Inflammatory macrophage treated with lipopolysaccharide for 4 hours (primary cell): ENCODE data around the gene DSCAM.

ENCODE experiments used
- DNase-seq: peaks from one replicate; pipeline ENCODE4 v3.0.0-alpha.2; 2020

The DSCAM gene

DNA sequence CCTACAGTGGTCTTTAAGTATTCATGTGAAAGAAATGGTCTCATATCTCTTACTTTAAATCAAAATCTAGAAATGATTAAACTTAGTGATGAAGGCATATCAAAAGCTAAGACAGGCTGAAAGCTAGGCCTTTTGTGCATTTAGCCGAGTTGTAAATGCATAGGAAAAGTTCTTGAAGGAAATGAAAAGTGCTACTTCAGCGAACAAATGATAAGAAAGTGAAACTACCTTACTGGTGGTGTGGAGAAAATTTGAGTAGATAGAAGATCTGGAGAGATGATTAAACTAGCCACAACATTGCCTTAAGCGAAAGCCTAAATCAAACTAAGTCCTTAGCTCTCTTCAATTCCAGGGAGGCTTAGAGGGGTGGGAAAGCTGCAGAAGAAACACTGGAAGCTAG is 147.6 kb downstream of the DSCAM start:
- no peak for DNase-seq

DNA sequence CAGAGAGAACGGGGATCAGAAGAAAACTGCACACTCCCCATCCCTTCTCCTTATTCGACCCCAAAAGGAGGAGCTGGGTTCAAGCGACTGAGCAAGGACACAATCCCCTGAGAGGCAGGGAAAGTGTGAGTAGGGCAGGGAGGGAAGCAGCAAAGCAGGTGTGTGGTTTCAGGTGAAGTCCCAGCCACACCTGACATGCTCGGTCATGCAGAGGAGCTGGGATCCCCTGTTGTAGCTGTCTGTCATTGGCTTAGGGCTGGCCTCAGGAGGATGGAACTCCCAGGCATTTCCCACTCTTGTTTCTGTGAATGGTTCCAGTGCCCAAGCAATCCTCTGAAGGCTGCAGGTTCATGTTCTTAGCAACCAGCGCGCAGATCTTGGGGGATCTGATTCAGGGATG is 150.7 kb downstream of the DSCAM start:
- no peak for DNase-seq

DNA sequence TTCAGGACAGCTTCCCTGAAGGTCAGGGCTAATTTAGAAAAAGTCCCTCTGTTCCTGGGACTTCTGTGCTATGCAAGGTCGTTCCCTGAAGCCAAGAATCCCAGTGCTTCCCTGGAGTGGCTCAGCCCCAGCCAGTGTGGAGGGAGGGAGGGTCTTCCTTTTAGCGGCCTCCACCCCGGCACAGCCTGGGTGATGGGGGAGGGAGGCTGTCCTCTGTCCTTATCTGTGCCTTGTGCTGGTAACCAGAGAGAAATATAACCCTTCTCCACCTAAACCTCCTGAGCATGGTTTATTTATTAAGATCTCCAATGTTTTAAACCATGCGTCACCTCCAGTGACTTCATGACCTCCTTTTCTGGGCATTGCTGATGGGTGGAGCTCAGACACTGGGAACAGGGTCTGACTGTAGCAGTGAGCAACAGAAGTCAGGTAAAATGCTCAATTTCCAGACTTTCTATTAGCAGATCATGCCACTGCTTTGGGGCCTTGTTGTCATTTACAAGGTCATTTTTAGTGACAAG is 157.1 kb downstream of the DSCAM start:
- no peak for DNase-seq

DNA sequence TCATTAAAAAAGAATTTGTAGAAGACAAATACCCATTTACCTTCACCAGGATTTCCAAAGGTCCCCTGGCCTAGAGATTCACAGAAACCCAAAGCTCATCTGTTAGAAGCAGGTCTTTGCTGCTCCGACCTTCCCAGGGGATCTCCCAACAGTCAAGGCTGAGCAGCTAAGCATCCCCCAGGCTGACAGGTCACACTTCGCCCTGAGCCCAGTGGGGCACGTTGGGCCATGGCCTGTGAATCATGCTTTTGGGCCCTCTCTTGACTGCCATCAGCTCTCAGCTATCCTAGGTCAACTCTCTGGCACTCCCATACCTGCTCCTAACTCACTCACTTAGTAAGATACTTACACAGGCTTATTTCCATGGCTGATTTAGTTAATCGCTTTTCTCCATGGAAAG is 157.7 kb downstream of the DSCAM start:
- DNase-seq: no peak

DNA sequence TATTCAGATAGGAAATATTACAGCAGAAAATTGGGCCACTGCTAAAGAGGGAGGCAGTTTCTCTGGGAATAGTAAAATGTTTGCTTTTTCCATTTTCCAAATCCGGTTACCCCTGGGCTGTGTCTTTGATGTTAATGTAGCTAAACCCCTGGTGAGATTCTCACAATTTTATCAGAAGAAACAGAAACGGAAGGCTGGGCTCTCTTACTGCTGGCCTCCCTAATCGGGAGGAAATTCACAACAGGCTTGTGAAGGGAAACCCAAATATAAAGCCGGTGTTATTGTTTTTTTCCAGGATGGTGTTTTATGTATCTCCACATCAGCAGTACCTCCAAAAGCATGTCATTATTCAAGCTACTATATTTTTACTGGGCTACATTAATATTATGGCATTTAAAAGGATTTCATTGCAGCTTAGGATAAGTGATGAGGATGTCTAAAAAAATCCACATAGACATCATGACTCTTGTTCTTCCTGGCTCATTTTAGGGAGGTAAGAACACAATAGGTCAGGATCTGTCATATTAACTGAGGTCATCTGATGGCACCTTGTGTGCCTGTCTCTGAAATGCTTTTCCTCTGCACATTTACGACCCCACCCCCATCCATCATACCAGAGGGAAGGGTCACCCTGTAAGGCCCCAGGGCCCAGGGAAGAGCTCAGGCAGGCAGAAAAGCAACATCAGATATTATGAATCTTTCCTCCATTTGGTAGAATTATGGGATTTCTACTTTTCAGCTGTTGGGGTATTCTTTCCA is 158.7 kb downstream of the DSCAM start:
- no peak for DNase-seq

DNA sequence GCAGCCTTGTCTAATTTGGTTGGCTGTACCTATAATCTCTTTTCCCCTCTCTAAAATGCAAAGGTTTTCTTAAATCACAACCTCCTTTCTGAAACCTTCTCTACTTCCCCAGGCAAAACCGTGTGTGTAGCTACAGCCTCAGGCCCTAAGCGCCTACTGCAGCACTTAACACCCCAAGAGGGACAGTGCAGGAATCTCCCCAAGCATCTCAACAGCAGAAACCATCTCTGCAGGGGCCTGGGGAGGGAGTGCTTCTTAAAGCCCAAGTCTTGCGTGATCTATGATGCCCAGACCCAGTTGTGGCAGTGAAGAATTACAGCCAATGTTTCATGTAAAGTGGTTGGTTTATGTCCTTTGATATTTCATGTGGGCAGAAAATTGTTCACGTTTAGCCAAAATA is 159.3 kb downstream of the DSCAM start:
- DNase-seq: no peak

DNA sequence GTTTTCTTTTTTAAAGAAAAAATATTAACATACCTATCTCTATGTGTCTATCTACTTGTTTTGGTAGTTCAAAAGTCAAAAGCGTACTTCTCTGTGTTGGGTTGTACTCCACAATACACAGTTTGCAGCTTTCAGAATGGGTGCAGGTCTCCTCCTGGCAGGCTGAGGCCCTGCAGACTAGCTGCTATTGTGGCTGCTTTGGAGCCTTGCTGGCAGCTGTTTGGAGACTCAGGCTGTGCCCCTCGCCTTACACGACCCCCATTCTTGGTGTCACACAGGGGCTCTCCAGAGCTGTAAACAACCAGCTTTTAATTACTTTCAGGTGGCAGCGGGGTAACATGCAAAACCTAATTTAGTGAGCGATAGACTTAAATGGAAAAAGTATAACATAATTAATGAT is 160.4 kb downstream of the DSCAM start:
- no peak for DNase-seq

DNA sequence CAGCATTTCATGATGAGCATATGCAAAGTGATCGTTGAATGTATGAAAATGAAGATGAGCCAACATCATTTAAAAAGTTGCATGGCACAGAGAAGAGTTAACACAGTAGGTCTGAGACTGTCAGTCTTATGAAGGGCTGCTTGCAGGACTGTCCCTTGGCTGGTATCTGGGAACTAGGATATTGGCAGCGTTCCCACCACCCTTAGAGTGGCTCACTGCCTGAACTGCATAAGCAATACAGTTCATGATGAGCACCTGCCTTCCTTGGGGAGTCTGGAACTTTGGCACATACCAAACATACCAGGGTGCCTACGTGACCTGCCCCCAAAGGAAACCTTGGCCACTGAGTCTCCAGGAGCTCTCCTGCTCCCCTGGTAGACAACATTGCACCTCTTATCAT is 161.8 kb downstream of the DSCAM start:
- no peak for DNase-seq

DNA sequence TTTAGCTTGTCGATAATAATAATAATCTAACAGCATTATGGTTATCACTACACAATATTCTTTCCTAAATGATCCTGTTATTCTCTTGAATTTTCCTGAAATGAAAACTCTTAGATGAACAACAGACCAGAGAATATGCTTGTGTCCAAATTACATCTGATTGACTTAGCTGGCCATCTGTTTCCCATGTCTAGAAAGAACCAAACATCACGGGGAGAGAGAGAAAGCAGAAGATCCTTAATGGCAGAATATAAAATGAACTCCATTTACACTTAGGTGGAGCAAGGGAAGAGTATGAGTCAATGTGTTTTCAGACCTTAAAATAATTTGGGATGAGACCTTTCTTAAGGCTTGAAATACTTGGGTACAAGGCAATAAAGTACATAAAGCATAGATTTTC is 162.2 kb downstream of the DSCAM start:
- no peak for DNase-seq

DNA sequence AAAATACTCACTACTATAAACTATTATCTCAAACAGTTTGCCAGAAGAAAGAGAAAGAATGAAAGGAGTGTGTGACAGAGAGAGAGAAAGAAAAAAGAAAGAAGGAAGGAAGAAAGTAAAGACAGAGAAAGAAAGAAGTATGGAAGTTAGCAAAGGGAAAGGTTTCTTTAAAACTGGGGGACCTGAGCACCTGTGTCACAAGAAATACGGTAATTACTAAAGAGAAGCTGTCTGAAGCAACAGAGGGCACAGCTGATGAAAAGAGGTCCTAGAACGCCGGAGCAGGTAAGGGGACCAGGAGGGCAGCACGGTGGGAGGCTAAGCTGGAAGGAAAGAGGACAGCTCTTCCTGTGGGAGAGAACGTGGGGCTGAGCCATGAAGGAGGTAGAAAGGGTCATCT is 163.6 kb downstream of the DSCAM start:
- no peak for DNase-seq

DNA sequence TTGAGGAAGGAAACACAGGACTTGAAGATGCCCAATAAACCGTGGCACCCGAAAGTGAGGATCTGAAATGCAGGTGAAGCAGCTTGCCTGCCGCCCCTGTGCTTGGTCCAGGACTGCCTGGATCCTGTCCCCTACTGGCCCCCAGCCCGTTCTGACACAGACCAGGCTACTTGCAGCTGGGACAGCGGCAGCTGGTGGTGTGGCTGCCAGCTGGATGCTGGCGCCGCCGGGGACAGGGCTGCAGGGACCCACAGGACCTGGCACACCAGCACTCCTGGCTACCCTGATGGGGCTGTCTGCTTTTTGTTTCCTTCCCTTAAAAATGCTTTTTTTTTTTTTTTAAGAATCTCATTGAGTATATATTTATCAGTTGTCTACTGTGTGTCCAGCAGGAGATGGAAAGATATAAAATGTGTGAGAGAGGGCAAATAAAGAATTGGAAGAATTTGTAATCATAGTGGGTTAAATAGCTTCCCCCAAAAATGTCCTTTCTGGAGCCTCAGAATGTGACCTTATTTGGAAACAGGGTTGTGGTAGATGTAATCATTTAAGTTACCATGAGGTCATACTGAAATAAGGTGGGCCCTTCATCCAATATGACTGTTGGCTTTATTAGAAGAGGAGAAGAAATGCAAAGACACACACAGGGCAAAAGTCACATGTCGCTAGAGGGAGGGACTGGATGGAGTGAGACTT is 165.6 kb downstream of the DSCAM start:
- no peak for DNase-seq

DNA sequence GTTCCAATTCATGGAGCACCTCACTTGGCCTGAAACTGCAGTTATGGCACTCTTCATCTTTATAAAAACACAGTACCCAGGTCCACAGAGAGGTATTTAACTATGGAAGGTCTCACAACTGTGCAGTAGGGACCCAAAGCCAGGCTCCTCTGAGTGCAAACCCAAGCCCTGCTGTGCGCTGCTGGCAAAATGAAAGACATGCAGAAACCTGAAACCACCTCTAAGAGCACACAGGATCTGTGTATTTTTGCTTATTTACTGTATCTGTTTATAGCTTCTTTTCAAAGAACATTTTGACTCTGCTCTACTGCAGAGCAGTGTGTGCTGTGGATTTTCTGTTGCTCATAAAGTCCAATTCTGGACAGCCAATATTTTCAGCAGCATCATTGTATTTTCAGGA is 166.6 kb downstream of the DSCAM start:
- DNase-seq: no peak

DNA sequence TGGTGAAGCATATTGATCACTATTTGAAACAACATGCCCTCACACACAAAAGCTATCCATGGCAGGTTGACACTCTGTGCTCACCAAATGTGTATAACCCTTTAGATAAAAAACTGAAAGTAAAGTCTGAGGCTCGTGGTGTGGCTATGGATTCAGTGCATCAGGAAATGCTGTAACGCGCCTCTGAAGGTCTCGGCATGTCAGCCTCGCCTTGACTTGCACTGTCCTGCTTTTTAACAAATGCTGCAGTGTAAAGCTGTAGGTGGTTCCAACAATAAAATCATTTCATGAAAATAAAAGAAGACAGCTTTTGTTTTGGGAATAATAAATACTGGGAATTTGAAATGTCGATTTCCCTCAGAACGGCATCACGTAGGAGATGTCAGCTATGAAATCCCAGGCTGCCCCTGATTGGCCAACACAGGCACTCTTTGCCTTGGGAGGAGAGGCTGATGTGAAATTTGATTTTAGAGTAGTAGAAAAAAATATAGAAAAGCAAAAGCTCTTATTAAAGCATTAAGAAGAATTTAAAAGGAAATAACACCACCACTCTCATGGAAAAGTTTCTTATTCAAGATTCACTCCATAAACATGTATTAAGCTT is 168.2 kb downstream of the DSCAM start:
- DNase-seq: no peak

DNA sequence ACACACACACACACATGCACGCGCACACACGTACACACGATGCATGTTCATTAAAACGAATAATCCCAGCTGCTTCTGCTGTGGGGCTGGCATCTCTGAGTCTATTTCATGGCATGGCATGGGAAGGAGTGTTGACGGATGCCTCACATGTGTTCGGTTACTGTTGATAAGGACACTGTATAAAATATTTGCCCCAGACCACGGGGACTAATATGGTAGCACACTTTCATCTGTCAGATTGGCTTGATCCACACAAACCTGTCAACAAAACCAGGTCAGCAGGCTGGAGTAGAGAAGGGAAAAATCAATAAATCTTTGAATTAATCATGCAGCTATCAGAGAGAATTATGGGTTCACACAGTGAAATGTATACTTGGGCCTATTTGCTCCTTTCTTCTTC is 171.9 kb downstream of the DSCAM start:
- no peak for DNase-seq

DNA sequence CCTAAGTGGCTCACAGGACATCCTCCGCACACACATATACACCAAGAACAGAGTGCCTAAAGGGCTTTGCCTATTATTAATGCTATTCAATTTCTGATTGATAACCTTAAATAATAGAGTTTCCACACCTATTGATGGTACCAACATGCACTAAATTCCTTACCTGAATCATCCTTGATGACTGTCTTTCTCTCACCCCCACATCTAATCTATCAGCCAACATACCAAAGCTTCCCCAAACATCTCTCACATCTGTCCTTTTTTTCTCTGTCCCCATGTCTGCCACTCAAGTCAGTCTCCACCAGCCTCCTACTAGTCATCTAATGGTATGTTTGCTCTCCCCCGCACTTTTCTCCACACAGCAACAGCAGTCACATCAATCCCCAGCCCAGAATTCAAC is 174.4 kb downstream of the DSCAM start:
- DNase-seq: no peak

DNA sequence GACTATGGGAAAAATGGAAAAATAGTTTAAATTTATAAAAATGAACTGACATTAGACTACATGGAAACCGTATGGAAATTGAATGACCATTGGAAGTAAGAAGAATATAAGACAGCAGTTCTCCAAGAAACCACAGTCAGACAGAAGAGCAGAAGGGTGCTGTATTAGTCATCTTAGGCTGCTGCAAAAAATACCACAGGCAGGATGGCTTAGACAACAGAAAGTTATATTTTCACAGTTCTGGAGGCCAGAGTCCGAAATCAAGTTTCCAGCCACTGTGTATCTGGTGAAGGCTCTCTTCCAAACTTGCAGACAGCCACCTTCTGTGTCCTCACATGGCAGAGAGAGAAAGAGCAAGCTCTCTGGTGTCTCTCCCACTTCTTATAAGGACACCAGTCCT is 175.2 kb downstream of the DSCAM start:
- no peak for DNase-seq

DNA sequence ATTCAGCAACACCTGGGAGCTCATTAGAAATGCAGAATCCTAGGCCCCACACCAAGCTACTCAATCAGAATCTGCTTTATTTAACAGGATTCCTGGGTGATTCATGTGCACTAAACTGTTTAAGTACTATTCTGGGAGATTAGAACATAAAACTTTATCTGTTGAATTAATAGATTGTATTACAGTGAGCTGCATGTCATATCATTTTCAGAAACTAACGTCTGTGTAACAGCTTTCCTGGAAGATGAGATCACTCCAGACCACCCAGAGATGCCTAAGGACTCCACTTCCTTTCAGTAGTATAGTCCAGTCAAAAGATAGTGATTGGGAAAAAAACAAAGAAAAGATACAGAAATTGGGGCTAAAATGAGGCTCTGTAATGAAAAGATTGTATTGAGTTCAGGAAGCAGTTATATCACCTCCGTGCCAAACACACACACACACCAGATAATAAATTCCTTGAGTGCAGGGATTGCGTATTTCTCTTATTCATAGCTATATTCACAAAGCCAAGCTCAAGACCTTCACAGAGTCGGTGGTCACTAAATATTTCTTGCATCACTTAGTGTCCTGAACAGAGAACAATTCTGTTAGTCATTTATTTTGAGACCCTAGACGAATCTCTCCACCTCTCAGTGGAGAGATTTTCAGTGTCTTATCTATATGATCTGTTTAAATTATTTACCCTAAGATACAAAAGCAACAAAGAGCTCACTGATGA is 178.2 kb downstream of the DSCAM start:
- no peak for DNase-seq

DNA sequence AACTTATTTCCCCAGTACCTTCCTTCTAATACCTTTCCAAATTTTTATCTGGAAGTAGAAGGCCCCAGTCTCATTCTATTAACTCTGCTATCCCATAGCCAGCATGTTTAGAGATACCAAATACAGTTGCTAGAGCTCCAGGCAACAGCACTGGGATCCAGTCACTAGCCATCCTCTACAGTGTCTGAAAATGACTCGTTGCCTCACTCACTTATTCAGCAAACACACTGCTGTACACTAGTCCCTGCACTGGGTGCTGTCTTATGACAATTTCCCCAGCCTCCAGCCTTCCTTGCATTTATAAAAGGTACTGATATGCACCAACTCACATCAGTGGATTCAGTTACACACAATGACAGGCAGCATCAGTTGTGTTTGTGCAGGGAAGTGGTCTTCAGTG is 179.0 kb downstream of the DSCAM start:
- no peak for DNase-seq

DNA sequence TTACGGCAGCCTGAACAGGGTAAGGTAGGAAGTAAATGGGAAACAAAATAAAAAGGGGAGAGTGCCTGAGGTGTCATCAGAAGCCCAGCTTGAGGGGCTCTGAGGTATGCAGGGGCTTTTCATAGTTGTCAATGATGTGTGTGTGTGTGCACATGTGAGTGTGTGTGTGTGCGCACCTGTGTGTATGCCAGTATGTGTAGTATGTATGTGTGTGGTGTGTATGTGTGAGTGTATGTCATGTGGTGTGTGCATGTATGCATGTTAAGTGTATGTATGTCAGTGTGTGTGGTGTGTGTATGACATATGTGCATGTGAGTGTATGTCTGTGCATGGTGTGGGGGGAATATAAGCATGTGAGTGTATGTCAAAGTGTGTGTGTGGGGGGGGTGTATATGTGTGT is 184.1 kb downstream of the DSCAM start:
- no peak for DNase-seq

DNA sequence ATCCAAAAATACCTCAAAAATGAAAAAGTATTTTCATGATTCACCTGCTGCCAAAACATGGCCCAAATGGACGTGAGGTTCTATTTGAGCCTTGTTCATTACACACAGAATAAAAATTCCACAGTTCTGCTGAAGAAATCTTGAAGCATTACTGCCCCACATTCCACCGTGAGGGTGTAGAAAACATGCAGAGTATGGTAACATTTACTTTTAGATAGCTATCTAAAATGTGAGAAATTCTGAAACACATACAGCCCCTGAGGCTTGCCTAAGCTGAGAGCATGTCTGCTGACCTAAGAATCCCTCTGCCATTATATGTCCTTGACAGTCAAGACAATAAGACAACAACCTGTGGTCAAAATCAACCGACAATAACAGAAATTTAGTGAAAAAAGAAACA is 186.5 kb downstream of the DSCAM start:
- no peak for DNase-seq

DNA sequence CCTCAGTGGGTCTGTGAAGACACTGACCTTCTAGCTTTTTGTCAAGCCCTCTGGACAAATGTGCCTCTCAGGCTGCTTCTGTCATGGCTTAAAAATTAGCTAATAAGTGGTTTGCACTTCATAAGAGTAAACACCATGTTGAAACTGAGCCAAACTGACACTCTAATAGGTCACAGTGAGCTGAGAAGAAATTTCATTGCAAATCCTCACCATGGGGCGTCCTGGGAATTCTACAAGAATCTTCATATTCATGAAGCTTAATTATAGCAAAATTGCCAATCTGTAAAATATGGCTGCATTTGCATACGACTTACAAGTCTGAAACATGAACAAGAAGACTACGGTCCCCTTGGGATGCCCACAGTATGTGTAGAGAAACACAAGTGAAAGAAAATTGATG is 188.6 kb downstream of the DSCAM start:
- DNase-seq: no peak

DNA sequence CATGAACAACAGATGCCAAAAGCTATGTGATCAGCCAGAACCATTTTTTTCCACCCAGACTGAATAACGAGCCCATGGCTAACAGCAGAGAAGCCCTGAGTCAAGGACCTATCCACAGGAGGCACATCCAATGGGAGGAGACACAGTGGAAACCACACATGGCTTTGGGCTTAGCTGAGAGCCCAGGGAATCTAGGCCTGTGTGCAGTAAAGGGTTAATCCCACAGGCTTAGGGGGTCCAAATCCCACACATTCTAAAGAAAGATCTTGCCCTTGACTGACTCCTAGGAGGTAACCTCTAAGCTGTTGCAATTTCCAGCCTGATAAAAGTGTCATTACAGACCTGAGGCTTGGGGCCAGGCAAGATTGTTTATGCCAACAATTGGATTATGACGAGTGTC is 194.5 kb downstream of the DSCAM start:
- DNase-seq: no peak

DNA sequence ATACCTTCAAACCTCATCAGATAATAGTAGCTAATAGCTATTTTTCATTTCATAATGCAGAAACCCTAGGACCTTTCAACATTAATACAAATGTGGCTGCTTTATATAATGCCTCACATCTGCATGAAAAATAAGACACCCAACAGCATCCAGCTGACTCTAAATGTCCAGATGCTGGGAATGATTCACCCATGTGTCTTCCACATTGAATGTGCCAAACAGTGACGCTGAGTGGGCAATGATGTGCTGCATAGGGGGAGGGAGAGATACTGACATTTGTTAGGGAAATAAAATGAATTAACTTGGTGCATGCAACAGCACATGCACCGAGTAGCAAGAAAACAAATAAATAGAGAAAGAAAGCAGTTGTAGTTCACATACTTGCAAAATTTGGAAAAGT is 199.3 kb downstream of the DSCAM start:
- DNase-seq: no peak

DNA sequence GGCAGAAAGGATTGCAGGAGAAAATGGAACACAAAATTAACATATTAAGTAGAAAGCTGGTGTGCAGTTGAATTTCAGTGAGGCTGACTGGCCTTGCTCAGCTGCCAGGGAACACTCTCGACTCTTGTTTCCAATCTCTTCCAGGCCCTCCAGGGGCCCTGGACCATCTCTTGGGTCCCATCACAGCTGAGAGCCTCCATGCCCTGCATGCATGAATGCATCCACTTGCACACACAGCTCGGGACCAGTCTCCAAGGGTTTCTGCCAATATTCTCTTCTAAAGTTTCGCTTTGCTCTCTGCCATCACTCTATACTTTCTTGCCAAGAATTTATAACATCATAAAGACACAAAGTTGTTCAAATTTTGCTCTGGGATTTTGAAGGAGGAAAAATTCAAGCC is 200.3 kb downstream of the DSCAM start:
- no peak for DNase-seq
